Epithelial cell of proximal tubule (primary cell): ENCODE results near the gene PDLIM5. TPM values are rescaled to one million over a fixed set of nuclear protein-coding genes. Genes with fewer than 3 reads are reported as not detected.

Experiments used
- DNase-seq: peaks from one replicate; pipeline ENCODE4 v3.0.0-alpha.2; 2011; ENCODE audit warnings: low read depth
- H3K4me3 ChIP-seq: 2 replicates; pipeline ENCODE4 v1.5.1; 2011; ENCODE audit warnings: low read depth, mild to moderate bottlenecking, low read length
- total RNA-seq: library from RNA; depleted of rRNA; stranded (reverse); fragments of >200 nt; gene quantifications from 2 replicates; pipeline ENCODE4 v1.2.3, GENCODE V29; 2015
- TF ChIP-seq, protein P1 (sequence below): conservative IDR thresholded peaks from 2 replicates; pipeline ENCODE4 v1.5.1; 2012; ENCODE audit warnings: low read depth, mild to moderate bottlenecking, low read length

Gene PDLIM5
- total RNA-seq, 1 donor from 2014 or later = 48.8 TPM

DNA sequence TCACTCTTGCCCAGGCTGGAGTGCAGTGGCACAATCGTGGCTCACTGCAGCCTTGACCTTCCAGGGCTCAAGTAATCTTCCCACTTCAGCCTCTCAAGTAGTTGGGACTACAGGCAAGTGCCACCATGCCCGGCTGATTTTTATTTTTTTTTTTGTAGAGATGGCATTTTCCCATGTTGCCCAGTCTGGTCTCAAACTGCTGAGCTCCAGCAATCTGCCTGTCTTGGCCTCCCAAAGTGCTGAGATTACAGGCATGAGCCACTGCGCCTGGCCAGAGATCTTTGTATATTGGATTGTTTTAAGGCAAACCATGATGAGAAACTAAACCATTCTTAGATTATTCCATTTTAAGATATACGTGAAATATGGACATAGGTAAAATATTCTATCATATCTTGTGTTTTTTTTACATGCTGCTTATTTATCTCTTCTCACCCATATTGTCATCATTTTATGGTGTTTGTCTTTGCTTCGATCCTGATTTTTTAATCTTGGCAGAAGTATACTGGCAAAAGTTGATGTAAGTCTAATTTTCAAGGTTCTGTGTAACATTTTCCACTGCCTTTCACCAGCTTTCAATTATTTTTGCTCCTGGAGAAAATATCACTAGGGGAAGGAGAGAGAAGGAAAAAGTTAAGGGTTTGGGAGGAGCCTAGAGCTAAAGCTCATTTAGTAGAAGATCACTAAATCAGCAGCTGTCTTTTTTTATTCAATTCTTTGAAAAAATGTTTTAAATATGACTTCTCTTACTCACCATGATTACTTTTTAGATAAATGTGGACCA lies 27.8 kb downstream of the PDLIM5 start:
- no peak for DNase-seq
- no peak overlapping the region for H3K4me3 ChIP-seq
- TF ChIP-seq, protein P1, sequence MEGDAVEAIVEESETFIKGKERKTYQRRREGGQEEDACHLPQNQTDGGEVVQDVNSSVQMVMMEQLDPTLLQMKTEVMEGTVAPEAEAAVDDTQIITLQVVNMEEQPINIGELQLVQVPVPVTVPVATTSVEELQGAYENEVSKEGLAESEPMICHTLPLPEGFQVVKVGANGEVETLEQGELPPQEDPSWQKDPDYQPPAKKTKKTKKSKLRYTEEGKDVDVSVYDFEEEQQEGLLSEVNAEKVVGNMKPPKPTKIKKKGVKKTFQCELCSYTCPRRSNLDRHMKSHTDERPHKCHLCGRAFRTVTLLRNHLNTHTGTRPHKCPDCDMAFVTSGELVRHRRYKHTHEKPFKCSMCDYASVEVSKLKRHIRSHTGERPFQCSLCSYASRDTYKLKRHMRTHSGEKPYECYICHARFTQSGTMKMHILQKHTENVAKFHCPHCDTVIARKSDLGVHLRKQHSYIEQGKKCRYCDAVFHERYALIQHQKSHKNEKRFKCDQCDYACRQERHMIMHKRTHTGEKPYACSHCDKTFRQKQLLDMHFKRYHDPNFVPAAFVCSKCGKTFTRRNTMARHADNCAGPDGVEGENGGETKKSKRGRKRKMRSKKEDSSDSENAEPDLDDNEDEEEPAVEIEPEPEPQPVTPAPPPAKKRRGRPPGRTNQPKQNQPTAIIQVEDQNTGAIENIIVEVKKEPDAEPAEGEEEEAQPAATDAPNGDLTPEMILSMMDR = no peak

DNA sequence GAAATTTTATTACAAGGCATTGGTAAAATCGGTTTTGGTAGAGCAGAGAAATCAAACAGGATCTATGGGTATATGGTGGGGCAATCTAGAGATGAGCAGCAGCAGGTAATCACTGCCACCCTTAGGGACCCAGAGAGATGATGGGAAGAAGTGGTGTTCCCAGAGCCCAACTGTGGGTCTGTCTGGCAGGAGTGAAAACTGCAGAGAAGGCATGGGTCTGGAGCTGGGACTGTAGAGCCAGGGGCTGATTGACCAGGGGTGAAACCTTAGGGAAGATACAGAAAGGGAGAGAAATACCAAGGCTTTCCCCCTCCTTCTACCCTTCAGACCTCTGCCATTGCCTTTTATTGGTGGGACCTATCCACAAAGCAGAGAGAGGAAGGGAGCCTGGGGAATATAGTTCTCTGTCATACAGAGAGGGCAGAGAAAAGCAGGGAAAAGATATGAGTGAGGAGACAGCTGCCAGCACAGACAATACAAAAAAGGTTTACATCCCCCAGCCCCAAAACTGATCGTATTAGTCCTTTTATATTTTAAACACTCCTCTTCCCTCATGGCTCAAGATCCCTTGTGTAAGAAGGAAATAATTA lies 28.7 kb downstream of the PDLIM5 start:
- DNase-seq = no peak
- TF ChIP-seq, protein P1 = no peak

DNA sequence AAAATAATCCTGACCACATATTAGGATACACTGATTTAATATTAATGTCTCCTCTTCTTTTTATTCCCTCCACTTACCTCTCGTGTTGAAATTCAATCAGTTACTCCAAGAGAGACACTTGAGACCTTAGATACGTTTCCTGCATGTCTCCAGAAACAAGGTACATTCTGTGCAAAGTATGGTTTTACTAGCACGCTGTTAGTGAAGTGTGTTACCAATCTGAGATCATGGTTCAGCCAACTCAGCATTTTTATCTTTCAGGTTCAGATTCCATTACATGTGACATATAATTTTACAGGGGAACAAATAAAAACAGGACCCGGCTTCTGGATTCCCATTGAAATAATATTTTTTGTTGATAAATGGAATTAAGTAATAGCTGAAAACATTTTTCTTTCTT lies 32.2 kb downstream of the PDLIM5 start:
- no peak overlapping the region for H3K4me3 ChIP-seq
- no peak for DNase-seq
- TF ChIP-seq, protein P1 = no peak

More for the DNA sequence above, 28.7 kb downstream of the PDLIM5 start:
- H3K4me3 ChIP-seq = no peak overlapping the region

DNA sequence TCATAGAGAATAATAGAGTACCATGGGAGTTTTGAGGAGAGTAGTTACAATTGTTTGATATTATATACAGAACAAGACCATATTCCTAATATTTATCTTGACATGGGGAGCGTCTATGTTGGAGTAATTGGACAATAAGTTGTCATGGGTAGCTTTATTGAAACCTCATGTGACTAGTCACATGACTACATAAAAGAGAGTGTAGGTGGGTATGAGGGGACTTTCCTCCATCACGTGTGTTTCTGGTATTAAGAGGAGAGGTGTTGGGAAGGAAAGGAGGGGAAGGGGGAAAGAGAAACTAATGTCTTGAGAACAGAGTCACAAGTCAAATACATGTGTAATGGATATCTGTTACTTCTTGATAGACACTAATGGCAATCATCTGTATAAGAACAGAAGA lies 33.1 kb downstream of the PDLIM5 start:
- TF ChIP-seq, protein P1 = no peak
- DNase-seq = no peak
- no peak overlapping the region for H3K4me3 ChIP-seq

DNA sequence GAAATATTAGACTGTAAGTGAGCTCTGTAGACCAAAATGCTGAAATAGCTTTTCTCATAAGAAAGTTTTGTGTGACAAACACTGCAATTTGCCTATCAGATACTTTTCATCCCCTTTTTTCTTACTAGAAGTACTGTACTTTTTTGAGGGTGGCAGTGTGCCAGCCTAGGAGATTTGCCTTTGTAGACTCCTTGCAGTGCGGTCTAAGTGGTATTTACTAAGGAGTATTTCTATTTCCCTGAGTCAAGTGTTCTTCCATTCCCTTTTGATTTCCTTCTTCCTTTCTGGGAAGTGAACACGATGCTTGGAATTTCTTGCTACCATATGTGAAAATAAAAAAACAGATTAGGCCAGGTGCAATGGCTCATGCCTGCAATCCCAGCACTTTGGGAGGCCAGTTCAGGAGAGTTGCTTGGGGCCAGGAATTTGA lies 34.6 kb downstream of the PDLIM5 start:
- TF ChIP-seq, protein P1 = no peak
- H3K4me3 ChIP-seq = no peak overlapping the region
- no peak for DNase-seq

DNA sequence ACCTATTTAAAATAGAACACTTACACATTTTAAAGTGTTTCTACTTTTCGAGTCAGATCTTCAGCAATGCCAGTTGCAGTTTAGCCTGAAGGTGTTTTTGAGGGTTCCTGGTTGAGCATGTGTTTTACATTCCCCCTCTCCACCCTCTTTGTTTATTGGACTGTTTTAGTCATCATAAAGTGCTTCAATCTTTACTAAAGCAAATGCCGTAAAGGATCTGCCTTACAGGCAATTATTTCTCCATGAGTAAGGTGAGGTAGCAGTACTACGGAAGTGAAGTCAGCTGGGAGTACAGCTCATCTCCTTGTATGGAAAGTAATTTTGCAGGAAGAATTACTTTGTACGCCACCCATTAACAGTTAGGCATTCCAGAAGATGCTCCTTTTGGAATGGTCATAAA lies 36.9 kb downstream of the PDLIM5 start:
- H3K4me3 ChIP-seq = no peak overlapping the region
- TF ChIP-seq, protein P1 = no peak
- no peak for DNase-seq
